ENCODE data around the gene MAP3K4.
"Not testable (repeated sequence)": the region's sequence is repeated elsewhere in the genome, so short reads cannot be mapped to it uniquely, and the experiment has no call there.

Gene MAP3K4

DNA sequence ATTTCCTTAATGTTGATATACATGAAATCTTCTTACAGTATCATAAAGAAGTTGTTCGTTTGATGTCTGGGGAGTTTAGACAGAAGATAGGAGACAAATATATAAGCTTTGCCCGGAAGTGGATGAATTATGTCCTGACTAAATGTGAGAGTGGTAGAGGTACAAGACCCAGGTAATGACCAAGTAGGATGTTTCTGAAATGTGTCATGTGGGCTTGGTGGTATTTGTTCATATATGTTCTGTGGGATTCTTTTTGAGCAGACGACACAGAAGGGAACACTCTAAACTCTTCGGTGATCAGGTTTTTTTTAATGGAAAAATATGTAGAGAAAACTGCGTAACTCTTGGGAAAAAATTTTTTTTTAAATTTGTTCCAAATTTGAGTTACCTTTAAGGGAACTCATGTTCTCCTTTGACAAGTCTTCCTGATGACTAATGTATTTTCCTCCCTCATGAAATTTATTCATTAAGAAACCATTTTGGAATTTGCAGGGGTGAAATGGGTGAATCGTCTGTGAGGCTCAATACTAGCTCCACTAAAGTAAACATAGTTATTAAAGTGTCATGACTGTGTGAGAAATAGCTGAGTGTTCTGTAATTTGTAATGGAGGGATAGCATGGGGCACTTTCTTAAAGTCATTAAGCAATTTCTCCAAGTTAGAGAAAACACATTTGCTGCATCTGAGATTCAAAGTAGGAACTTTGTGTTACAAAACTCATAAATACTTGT, 100.6 kb downstream of the MAP3K4 start:
- no peak for DNase-seq

- no peak for DNase-seq
Measured at GRCh38 chr6:161094955-161095354, 103.4 kb downstream of the MAP3K4 start.

- DNase-seq, result no peak
Measured at GRCh38 chr6:161095916-161096315, 104.3 kb downstream of the MAP3K4 start.

DNA sequence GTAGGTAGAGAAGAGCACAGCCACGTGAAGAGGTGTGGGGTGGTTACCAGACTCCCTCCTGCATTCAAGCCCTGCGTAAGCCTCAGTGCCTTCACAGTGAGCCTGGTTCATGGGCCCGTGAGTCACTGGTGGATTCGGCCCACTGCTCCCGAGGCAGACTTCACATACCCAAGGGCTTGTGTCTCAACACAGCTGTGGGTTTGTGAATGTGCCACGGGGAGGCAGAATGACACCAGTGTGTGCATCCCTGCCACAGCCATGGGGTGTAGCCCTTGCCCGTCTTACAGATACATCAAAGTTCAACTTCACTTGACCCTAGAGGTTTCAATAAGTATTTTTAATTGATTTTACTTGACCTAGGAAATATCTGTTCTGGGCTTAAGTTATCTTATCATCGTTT, 108.5 kb downstream of the MAP3K4 start:
- DNase-seq, result no peak

GRCh38 chr6:161101517-161101916, 109.9 kb downstream of the MAP3K4 start:
- no peak for DNase-seq

- no peak for DNase-seq
Measured at GRCh38 chr6:161103475-161103874, 111.9 kb downstream of the MAP3K4 start.

GRCh38 chr6:161104966-161105365, 113.4 kb downstream of the MAP3K4 start:
- DNase-seq, result no peak

- no peak for DNase-seq
Measured at GRCh38 chr6:161105408-161105807, 113.8 kb downstream of the MAP3K4 start.

DNA sequence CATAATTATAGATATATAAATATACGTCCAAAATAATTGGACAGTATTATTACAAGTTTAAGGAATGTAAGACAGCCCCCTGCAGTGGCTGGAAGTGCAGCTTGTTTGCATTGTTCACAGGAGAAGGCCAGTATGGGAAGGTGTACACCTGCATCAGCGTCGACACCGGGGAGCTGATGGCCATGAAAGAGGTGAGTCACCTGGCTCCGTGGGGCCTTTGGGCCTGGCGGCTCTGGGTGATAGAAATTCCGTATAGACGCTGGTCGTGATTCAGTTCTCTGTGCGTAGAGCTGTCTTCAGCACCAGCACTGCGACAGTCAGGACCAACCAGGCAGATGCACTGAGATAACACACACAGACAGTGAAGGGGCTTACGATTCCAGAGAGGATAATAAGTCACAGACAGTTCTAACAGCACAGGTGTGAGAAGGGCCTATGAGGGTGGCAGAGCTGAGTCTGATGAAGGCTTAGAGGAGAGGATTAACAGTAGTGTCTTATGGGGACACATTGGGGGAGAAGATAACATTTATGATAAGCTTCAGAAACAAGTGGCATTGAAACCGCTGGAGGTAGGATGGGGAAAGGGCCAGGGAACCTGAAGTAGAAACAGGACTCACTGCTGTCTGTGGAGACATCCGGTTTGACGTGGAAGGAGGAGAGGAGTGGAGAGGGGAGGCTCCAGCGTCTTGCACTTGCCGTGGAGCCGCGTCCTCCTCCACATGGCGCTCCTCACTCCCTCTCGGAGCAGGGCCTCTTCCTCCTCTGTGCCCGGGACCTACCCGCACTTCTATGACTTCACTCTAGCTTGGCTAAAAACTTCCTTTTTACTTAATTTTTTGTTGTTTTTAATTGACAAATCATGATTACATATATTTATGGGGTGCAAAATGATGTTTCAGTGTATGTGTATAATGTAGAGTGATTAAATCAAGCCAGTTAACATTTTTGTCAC, 116.5 kb downstream of the MAP3K4 start:
- no peak for DNase-seq

- no peak for DNase-seq
Measured at GRCh38 chr6:161108916-161109315, 117.3 kb downstream of the MAP3K4 start.

DNA sequence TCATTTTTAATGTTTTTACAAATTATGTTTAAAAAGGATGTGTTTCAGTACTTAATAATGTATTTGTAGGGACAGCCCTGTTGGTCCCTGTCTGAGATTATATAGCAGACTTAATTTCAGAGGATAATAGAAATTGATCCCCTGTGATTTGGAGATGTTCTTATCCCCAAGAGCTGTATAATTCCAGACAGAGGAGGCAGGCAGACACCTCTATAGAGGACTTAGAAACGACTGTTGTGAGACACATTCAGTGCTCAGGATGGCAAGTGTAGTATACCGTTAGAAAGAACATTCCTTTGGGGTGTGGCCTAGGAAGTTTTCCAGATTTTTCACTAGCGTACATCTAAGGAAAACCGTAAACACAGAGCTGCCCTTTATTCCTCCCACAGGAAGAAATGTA, 117.8 kb downstream of the MAP3K4 start:
- no peak for DNase-seq

- no peak for DNase-seq
Measured at GRCh38 chr6:161110028-161110779, 118.6 kb downstream of the MAP3K4 start.

GRCh38 chr6:161111261-161111660, 119.7 kb downstream of the MAP3K4 start:
- no peak for DNase-seq

- DNase-seq, result no peak
Measured at GRCh38 chr6:161115468-161115867, 123.9 kb downstream of the MAP3K4 start.

DNA sequence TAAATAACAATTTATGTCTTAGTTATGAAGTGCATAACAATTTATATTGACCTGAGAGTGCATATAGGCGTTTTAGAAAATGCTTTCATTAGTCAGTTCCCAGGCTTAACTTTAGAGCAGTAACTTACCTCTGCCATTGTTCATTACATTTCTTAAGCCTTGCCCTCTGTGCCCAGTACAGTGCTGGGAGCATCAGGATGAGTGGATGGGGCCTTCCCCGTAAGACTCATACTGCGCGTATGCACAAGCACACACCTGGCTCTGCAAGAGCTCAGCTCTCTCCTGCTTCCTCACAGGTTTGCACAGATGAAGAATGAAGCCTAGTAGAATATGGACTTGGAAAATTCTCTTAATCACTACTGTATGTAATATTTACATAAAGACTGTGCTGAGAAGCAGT, 125.0 kb downstream of the MAP3K4 start:
- no peak for DNase-seq

DNA sequence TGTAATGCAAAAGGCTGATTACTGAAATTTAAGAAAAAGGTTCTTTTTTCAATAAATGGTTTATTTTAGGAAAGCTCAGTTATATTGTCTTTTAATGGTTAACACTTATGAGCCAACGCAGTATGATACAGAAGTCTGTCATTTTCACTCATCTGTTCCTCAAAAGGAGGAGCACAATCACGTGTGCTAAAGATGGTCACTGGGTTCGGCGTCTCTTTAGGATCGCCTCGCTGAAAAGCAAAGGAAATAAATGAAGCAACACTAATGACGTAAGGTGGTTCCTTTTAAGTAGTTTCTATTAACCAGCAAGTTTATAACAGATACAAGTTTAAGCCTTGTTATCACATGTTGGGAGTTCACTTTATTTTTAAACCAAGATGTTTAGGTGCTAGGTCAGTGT, 125.7 kb downstream of the MAP3K4 start:
- no peak for DNase-seq

DNA sequence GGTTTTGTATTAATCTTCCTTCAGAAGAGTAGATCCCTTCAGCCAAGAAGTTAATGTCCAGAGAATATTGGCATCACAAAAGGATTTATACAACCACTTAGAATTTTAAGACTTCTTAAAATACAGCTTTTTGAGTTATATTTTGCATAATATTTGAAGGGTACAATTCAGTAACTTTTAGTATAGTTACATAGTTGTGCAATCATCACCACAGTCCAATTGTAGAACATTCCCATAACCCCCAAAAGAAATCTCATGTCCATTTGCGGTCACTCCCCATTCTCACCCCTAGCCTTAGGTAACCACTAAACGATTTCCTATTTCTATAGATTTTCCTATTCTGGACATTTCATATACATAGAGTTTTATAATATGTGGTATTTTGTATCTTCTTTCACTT, 126.4 kb downstream of the MAP3K4 start:
- no peak for DNase-seq

DNA sequence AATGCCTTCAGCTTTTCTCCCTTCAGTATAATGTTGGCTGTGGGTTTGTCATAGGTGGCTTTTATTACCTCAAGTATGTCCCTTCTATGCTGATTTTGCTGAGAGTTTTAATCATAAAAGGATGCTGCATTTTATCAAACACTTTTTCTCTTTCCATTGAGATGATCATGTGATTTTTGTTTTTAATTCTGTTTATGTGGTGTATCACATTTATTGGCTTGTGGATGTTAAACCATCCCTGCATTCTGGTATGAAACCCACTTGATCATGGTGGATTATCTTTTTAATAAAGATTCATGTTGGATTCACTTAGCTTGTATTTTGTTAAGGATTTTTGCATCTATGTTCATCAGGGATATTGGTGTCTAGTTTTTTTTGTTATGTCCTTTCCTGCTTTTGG, 131.8 kb downstream of the MAP3K4 start:
- DNase-seq, result not testable (repeated sequence)

DNA sequence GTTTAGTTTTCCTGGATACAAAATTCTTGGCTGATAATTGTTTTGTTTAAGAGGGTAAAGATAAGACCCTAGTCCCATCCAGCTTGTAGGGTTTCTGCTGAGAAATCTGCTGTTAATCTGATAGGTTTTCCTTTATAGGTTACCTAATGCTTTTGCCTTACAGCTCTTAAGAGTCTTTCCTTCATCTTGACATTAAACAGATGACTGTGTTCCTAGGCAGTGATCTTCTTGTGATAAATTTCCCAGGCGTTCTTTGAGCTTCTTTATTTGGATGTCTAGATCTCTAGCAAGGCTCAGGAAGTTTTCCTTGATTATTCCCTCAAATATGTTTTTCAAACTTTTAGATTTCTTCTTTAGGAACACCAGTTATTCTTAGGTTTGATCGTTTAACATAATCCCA, 134.0 kb downstream of the MAP3K4 start:
- DNase-seq, result no peak

DNA sequence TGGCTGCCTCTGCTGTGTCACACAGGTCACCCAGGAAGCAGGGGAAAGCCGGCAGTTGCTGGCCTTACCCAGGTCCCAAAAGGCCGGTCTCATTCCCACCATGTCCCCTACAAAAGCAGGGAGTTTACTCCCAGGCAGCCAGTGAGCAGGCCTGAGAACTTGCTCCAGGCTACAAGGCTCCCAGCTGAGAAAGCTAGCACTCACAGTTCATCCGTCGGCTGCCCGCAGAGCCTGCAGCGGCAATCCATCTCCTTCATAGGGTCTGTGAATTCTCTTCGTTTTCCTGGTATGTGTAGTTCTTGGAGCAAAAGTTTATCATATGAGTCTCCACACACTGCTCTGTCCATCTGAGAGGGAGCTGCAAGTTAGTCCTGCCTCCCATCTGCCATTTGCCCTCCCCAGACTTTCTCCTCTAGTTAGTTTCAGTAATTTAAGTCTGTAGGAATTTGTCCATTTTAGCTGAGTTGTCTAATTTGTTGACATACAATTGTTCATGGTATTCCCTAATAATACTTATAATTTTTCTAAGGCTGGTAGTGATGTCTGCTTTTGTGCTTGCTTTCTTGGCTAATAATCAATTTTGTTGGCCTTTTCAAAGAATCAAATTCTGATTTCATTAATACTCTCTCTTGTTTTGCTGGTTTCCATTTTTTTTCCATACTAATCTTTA, 135.6 kb downstream of the MAP3K4 start:
- DNase-seq, result no peak

DNA sequence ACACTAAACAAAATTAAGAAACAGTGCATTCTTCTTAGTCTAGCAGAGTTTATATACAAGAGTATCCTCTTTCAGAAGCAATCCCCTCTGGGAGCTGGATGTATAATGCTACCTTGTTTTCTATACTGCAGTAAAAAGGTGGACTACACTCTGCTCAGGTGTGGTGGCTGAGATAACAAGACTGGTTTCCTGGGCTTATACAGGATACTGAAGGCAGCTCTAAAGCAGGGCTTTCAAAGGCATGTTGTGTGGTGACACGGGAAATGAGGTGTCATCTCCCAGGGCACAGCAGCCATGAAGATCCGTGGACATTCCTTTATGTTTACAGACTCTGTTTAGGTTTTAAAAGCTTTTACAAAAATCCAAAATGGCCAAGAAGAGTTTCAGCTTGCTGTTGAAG, 136.7 kb downstream of the MAP3K4 start:
- no peak for DNase-seq

DNA sequence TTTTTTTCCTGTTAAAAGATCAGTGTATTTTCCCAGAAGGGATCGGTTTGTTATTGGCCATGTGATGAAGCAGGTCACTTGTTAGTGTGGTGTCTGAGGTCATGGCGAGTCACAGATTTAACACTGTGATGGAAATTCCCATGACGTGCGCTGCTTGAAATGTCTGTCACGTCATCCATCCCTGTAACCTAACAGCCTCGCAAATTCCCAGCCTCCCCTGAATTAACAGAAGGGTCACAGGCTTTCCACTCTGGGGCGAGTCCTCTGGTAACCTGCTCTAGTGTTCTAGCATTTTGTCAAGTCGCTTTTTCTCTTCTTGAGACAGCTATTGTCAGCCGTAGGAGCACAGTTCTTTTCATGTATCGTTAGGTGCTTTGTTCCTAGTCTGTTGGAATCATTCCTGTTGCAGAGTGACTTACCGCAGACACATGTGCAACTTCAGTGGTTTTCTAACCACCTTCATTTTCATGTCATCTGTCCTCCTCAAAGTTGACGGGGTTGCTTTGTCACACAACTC, 137.2 kb downstream of the MAP3K4 start:
- no peak for DNase-seq

DNA sequence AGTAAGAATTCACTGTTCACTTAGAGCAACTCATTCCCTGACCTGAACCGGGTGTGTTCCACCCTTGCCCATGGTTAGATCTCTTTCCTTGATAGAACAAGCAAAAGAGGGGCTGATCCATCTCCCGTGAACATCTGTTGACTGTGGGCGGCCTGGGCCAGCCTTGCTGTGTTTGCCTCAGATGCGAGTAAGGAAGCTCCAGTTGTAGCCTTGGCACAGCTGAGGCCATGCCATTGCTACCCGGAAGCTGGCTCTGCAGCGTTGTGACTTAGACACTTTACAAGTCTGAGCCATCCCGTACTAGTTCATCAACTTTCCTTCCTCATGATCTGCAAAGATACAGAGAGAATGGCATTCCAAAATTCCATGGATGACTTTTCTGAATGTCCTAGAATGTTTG, 139.0 kb downstream of the MAP3K4 start:
- DNase-seq, result no peak
